GM21737 (cell line): Measurements from ENCODE around the gene EGFL7.

ENCODE experiments used
- ATAC-seq: cut with Tn5 transposase; IDR thresholded peaks from one replicate; pipeline ENCODE4 v1.9.1; 2021; ENCODE audit warnings: mild to moderate bottlenecking, moderate library complexity; ENCODE audit not compliant: unreplicated experiment

EGFL7 gene

DNA sequence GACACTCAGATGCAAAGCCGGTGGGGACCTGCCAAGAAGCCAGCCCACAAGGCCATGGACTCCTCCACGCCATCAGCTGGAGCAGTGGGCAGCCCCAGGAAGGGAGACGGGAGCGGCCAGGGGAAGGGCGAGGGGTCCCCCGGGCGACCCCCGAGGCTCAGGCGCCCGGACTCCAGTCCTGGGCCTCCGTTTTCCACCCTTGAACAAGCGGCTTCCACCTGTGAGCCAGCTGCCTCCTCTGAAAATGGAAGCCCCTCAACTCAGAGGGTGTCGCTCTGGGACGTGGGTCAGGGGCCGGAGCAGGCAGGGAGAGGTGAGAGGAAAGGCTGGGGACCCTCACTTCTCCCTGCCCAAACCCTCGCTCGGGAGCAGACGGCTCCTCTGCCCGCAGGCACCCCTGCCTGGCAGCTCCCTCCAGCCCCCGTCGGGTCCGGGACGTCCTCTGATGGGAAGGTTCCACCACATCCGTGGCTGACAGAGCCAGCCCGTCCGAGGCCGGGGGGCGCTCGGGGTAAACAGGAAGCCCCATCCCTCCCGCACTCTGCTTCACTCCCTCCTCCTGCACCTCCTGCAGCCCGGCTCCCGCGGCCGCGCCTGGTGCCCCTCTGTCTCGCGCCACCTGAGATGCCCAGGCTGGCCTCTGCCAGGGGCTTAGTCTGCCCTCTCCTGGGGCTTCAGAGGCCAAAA lies 3.7 kb upstream of the EGFL7 start:
- ATAC-seq: no peak

DNA sequence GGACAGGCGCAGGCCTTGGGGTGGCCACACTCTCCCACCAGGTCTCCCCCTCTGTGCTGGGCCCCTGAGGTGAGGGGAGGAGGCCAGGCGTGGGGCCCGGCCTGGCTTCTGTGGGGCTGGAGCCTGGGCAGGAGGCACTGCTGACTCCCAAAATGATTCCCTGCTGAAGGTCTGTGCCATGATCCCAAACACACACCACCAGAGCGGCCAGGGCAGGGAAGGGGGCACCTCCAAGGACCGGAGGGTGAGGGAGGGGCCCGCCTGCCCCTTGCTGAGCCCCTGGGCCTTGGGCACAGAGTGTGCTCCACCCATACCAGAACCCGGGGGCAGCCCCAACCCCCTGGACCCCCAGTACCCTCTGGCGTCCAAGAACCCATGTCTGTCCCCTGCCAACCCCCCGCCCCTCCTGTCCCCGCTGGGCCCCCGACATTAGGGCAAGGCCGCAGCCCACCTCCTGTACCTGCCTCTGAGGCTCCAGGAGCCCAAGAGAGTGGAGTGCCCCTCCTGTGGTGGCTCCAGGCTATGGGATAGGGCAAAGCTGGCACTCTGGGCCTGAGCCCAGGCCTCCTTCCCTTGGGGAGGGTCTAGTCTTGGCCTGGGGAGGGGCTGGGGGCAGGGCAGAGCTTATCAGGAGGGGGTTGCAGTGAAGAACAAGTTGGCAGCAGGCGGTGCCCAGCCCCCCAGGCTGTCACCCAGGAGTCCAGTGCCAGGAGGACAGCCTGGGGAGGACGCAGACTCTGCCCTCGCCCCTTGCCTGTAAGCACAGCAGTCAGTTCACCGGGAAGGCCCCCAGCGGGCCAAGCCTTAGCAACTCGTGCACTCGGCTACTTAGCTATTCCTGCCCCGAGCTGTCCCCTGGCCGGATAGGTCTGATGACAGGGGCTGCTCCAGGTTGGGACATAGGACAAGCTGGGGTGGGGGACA lies 2.6 kb upstream of the EGFL7 start:
- ATAC-seq: no peak

DNA sequence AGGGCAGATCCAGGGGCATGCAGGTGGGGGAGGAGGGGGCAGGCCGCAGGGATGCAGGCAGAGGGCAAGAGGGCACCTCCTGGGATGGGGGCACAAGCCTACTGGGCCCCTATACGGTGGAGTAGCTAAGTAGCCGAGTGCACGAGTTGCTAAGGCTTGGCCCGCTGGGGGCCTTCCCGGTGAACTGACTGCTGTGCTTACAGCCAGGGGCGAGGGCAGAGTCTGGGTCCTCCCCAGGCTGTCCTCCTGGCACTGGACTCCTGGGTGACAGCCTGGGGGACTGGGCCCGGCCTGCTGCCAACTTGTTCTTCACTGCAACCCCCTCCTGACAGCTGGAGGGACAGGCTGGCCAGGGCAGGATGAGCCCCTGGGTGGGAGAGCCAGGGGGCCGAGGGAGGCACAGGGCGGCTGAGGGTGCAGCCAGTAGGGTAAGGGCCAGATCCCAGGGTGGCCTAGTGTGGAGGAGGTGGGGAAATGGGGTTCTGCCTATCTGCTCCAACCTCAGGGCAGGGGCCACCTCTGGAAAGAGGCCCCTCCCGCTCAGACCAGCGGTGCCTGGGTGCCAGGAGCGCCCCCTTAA lies 1.7 kb upstream of the EGFL7 start:
- ATAC-seq: no peak

DNA sequence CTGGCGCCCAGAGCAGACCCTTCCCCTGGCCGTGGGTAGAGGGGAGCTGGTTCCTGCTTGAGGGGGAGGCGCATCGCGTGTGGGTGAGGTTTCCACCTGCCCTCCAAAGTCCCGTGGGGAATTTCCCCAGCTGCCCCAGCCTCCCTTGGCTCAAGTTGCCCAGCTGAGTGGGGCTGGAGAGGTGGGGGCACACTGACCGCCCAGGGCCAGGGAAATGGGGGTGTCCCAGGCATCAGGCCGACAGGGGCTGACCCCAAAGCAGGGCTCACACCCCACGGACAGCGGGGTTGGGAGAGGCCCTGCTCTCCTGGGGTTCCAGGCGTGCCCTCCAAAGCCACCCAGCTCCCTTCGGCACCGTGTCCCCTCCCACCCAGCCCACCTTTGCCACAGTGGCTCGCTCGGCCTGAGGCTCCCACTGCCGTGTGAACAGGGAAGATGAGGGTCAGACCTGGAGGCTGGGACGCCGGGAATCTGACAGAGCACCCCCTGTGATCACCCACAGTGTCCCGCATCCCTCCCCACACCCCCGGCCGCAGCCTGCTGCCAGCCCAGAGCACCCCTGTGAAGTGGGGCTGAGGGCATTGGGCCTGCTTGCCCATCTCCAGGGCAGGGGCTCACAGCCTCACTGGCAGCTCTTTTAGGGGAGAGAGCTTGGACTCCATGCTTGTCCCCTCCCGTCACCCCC lies 933 bp upstream of the EGFL7 start:
- no peak for ATAC-seq

DNA sequence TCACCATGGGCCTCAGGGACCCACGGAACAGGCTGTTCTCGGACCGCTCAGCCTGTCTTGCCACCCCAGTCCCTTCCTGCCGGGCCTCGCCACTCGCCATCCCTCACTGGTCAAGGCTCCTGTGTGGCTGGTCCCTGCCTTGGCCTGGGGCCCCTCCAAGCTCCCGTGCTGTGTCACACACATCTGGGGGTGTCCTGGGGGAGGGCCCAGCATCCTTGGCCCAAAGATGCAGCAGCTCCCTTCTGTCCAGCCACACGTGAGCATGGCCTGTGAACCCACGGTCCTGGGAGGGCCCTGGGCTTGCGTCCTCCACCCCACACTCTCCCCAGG lies 425 bp upstream of the EGFL7 start:
- no peak for ATAC-seq

DNA sequence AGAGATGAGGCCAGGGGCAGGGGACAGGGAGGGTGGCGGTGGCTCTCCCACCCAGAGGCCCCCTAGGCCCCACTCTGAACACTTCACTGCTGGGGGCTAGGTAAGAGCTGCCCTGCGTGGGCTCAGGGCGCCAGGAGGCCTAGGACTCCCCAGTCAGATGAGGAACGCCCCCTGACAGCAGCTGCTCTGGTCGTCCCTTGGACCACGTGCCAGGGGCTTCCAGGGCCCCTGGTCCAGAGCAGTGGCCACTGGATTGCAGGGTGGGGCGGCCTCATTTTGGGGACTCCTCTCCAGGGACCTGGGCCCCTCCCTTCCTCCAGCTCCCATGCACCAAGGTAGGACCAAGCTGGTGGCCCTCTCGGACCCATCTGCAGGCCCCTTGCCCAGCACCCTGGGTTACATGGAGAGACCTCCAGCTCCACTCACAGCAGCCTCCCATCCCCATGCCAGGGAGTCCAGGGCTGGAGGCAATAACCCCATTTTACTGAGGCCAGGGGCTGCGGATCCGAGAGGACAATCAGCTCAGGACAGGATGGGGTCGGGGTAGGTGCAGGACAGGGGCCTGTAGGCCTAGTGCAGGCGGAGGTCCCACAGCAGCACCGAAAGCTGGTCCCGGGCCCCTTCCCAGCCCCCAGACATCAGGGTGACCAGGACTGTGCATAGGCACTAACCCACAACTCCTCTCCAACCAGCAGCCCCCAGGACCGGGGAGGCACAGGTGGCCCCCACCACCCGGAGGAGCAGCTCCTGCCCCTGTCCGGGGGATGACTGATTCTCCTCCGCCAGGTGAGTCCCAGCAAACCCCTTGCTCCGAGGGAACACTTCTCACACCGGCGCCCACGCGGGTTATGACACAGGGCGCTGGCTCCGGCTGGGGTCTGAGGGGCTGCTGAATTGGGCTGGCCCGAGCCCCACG lies 1.5 kb downstream of the EGFL7 start:
- no peak for ATAC-seq

DNA sequence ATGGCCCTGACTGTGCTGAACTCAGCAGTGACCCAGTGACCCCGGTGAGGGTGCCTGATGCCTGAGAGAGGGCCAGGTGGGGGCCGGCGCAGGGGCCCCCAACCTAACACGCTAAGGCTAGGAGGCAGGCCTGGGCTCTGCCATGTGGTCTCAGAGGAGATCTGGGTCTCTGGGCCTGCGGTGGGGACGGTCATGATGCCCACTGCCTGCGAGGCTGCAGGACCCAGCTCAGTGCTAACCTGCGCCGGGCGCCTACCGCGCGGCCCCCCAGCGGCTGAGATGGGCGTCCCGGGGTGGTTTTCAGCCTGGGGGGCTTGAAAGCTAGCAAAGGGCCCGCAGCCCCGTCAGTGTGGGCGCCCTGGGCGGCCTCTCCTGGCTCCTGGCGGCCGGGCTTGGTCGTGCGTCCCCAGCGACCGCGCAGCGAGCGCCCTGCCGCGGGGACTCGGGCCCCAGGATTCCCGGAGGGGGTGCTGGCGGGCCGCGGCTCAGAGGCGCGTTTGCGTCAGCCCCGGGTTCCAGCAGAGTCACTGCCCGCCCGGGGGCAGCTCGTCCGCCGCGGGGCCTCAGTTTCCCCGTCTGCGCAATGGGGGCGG lies 2.5 kb downstream of the EGFL7 start:
- no peak for ATAC-seq

DNA sequence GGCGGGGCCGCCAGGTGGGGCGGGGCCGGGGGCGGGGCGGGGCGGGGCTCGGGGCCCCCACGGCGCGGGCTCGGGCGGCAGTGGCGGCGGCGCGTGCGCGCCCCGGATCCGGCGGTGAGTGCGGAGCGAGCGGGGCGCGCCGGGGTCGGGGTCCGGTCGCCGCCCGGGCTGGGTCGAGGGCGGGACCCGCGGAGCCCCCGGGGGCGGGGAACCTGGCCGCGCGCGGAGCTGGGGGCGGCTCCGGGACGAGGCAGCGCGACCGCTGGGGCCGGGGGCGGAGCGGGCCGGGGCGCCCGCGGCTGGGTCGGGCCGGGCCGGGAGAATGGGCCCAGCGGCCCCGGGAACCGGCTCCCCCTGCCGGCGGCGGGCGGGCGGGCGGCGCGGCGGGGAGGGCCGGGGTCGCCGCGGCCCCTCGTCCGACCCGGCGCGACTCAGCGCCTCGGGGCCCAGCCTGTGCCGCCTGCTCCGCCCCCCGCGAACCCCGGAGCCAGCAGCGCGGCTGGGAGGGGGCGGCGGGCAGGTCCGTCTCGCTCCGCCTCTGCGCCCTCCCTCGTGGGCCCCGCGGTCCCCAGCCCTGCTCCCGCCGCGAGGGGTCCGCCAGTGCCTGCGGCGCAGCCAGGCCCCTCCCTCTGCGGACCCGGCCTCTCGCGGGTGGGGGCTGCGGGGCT lies 3.1 kb downstream of the EGFL7 start:
- ATAC-seq: no peak

DNA sequence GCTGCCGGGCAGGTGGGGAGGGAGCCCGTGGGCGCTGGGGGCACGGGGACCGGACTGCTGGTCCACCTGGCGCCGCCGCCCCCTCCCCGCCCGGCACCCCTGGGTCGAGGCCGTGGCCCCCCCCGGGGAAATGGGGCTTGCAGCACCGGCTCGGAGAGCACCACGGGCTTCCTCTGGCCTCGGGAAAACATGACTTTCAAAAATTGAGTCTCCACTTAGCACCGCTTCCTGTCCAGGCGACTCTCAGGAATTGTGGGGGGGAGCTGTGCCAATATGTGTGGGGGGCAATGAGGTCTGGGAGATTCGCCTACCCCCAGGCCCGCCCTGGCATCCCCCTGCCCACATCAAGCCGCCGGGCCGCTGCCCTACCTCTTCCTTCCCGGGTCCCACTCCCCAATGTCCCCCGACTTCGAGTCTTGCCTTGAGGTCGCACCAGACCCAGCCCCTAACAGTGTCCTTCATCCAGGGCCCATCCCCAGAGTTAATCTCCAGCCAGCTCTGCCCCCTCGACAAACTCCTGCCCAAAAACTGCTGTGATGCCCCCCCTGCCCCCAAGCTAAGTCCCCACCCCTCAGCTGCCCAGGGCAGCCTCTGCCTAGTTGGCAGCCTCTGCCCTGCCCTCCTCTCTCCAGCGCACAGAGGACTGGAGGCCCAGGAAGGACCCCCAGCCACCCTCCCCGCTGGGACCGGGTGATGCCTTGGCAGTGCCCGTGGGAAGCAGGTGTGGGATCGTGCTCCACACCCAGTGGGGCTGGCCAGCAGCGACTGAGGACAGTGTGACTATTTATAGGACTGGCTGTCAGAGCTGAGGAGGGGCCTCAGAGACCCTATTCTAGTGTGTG lies 3.9 kb downstream of the EGFL7 start:
- no peak for ATAC-seq

DNA sequence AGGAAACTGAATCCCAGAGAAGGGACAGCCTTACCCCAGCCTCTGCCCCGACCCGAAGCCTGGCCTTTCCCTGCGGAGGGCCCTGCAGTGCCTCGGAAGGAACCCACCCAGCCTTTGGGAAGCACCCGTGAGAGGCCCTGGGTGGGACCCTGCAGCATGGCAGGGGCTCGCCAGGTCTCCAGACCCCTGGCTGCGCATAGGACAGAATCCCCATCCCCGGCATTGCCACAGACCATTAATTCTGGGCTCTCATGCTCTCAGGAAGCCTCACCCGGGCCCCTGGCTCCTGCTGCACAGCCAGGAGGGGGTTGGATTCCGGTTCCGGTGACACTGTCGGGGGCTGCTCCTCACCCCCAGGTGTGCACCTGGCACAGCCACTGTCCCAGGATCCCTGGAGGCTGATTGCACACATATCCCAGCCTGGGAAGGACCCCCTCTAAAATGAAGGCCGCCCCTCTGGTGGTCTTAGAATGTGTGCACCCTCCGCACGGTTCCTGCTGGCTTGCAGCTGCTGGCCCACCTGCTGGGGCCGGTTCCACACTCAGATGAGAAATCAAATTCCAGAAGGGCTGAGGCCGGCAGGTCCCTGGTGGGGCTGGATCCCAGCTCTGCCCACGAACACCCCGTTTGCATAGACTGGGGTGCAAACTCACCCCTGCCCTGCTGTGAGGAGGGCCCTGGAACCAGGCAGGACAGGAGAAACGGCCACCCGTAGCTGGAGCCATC lies 4.7 kb downstream of the EGFL7 start:
- ATAC-seq: no peak

DNA sequence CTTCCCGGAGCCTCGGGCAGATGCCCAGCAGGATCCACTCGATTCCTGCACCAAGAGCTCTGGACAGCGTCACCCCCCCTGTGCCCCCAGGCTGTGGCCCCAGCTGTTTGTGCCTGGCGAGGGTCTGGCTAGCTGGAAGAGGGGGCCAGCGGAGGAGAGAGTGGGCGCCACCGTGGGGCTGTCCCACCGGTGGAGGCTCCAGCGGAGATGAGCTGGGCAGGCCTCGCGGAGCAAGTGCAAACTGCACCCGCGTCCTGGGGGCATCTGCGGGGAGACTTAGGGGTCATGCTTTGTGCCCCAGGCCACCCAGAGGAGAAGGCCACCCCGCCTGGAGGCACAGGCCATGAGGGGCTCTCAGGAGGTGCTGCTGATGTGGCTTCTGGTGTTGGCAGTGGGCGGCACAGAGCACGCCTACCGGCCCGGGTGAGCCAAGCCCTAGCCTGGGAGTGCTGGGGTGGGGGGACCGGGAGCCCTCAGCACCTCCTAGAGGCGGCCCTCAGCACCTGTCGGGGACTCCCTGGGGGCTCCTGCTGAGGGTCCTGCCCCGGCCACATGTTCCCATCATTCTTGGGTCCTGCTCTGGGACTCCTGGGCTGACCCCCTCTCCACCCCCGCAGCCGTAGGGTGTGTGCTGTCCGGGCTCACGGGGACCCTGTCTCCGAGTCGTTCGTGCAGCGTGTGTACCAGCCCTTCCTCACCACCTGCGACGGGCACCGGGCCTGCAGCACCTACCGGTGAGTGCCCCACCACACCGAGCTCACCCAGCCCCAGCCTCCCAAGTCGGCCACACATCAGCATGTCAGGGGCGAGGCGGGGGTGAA lies 5.4 kb downstream of the EGFL7 start:
- no peak for ATAC-seq

DNA sequence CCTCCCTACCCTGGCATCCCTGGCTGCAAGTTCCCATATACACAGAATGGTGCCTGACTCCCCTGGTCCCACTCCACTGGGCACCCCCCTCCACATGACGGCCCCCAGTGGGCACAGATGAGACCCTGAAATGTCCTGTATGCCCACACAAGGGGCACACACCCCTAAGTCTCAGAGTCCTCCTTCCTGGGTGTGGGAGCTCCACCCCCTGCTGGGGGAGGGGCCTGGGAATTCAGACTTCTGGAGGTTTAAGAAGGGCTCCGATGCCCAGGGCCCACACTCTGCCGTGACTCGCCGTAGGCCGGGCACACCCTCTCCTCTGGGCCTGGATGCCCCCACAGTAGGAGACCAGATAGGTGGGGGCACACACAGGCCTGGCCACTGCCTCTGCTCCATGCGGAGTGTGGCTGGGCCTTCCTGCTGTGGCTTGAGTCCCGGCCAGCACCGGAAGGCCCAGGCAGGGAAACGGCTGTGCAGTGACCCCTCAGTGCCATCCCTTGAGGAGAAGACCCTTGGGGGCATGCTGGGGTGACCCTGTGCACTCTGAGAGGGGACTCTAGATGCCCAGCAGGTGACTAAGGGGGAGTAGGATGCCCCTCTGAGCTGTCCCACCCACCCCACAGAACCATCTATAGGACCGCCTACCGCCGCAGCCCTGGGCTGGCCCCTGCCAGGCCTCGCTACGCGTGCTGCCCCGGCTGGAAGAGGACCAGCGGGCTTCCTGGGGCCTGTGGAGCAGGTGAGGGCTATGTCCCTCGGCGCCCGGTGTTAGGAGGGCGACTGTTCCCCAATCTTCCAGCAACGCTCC lies 6.5 kb downstream of the EGFL7 start:
- no peak for ATAC-seq

DNA sequence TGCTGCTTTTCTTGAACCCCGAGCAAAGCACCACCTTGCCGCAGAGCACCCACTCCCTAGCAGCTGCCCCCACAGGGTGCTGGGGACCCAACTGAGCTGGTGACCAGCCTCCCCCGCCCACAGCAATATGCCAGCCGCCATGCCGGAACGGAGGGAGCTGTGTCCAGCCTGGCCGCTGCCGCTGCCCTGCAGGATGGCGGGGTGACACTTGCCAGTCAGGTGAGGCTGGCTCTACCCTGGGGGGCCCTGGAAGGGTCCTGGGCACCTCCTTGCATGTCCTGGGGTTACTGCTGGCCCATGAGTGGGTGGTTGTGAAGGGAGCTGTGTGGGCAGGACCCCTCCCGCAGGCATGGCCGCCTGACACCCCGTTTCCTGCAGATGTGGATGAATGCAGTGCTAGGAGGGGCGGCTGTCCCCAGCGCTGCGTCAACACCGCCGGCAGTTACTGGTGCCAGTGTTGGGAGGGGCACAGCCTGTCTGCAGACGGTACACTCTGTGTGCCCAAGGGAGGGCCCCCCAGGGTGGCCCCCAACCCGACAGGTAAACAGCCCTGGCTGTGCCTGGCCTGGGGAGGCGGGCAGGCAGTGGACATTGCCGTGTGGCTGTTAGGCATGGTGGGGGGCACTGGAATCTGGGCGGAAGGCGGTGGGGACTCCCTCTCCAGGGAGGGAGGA lies 7.2 kb downstream of the EGFL7 start:
- no peak for ATAC-seq

DNA sequence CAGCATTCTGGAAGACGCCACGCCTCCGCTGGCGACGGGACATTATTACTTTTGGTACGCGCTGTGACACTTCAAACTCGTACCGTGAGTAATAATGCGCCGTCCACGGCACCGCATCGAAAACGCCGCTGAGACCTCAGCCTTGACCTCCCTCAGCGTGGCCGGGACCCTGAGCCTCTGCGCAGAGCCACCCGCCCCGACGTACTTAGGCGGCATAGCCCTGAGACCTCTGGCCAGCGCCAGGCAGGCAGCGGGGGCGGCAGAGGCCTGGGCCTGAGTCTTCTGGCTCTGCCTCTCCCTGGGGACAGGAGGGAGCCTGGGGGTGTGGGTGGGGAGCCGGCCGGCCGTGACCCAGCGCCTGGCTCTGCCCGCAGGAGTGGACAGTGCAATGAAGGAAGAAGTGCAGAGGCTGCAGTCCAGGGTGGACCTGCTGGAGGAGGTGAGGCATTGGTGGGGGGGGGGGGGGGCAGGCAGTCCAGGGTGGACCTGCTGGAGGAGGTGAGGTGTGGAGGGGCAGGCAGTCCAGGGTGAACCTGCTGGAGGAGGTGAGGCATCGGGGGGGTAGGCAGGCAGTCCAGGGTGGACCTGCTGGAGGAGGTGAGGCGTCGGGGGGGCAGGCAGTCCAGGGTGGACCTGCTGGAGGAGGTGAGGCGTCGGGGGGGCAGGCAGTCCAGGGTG lies 8.0 kb downstream of the EGFL7 start:
- ATAC-seq: no peak

DNA sequence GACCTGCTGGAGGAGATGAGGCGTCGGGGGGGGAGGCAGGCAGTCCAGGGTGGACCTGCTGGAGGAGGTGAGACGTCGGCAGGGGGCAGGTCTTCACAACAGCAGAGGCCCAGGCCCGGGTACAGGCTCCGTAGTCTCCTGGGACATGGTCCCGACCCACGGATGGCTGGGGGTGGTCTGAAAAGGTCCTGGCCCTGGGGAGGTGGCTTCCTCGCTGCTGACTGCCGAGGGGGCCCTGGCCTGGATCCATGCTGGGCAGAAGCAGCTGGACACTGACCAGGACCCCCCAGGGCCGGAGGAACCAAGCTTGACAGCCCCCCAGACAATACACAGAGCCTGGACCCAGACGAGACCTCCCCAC lies 8.5 kb downstream of the EGFL7 start:
- no peak for ATAC-seq
